HepG2 (cell line): ENCODE measurements around the gene KPNA3. TPM values are rescaled to one million over a fixed set of nuclear protein-coding genes. Genes with fewer than 3 reads are reported as not detected.

ENCODE experiments used
- AGO2 ChIP-seq: fragments of 200-400 bp; formaldehyde crosslinking; optimal IDR thresholded peaks from 2 replicates; pipeline ENCODE3; 2017; ENCODE audit warnings: mild to moderate bottlenecking, low read depth, low read length, moderate library complexity
- AKAP8 ChIP-seq: sonication (generic); formaldehyde crosslinking; IDR thresholded peaks from 2 replicates; pipeline ENCODE4 v1.5.1; 2020; ENCODE audit warnings: mild to moderate bottlenecking, missing genetic modification reagents
- ARID4A ChIP-seq: sonication (generic); formaldehyde crosslinking; IDR thresholded peaks from 2 replicates; pipeline ENCODE4 v1.5.0; 2020; ENCODE audit warnings: mild to moderate bottlenecking, missing genetic modification reagents, borderline replicate concordance
- ARNT ChIP-seq: fragments of 450-650 bp; IDR thresholded peaks from 2 replicates; pipeline ENCODE4 v1.6.1; 2017
- CHD4 ChIP-seq: fragments of 200-600 bp; sonication (generic); IDR thresholded peaks from 2 replicates; pipeline ENCODE4 v1.7.0; 2017; ENCODE audit warnings: mild to moderate bottlenecking, low read length, borderline replicate concordance
- DNMT3B ChIP-seq: conservative IDR thresholded peaks from 2 replicates; pipeline ENCODE4 v1.6.1; 2016; ENCODE audit warnings: missing biosample characterization, control low read depth
- GABPA ChIP-seq, 2 experiments: IDR thresholded peaks; 2 replicates each; pipeline ENCODE4 v1.6.1; 2011 to 2016; ENCODE audit warnings: low read depth in 2 of 2, low read length in 1 of 2, missing biosample characterization in 1 of 2, missing genetic modification characterization in 1 of 2
- MEIS2 ChIP-seq: sonication (generic); formaldehyde crosslinking; IDR thresholded peaks from 2 replicates; pipeline ENCODE4 v1.9.0; 2021; ENCODE audit warnings: mild to moderate bottlenecking, missing genetic modification reagents
- NFAT5 ChIP-seq: sonication (generic); formaldehyde crosslinking; IDR thresholded peaks from 2 replicates; pipeline ENCODE4 v1.4.0; 2020; ENCODE audit warnings: missing genetic modification reagents
- NFKBIZ ChIP-seq: IDR thresholded peaks from 2 replicates; pipeline ENCODE4 v1.6.1; 2018; ENCODE audit warnings: missing genetic modification reagents, missing compliant biosample characterization
- PCBP2 ChIP-seq: fragments of 200-400 bp; formaldehyde crosslinking; optimal IDR thresholded peaks from 2 replicates; pipeline ENCODE3; 2018; ENCODE audit warnings: low read length, low read depth; ENCODE audit not compliant: poor library complexity, severe bottlenecking
- SKI ChIP-seq: fragments of 450-650 bp; IDR thresholded peaks from one replicate; pipeline ENCODE4 v1.6.1; 2018; ENCODE audit warnings: mild to moderate bottlenecking; ENCODE audit not compliant: partially characterized antibody
- SKIL ChIP-seq: sonication (generic); formaldehyde crosslinking; IDR thresholded peaks from 2 replicates; pipeline ENCODE4 v1.8.0; 2022; ENCODE audit warnings: missing genetic modification reagents, mild to moderate bottlenecking, moderate library complexity, borderline replicate concordance
- SNAI1 ChIP-seq: sonication (generic); formaldehyde crosslinking; IDR thresholded peaks from 2 replicates; pipeline ENCODE4 v1.5.0; 2020; ENCODE audit warnings: mild to moderate bottlenecking, missing genetic modification reagents, borderline replicate concordance
- TARDBP ChIP-seq: sonication (generic); formaldehyde crosslinking; IDR thresholded peaks from 2 replicates; pipeline ENCODE4 v1.8.0; 2022; ENCODE audit warnings: mild to moderate bottlenecking, missing genetic modification reagents
- ZFAT ChIP-seq: sonication (generic); formaldehyde crosslinking; conservative IDR thresholded peaks from 2 replicates; pipeline ENCODE4 v1.8.1; 2023; ENCODE audit warnings: missing genetic modification reagents, inconsistent platforms
- ZKSCAN8 ChIP-seq: IDR thresholded peaks from 2 replicates; pipeline ENCODE4 v1.6.1; 2016; ENCODE audit warnings: borderline replicate concordance, missing genetic modification reagents, missing compliant biosample characterization
- ZNF33B ChIP-seq: sonication (generic); formaldehyde crosslinking; IDR thresholded peaks from 2 replicates; pipeline ENCODE4 v1.5.1; 2020; ENCODE audit warnings: mild to moderate bottlenecking, missing genetic modification reagents
- ZNF44 ChIP-seq: sonication (generic); formaldehyde crosslinking; IDR thresholded peaks from 2 replicates; pipeline ENCODE4 v1.5.1; 2020; ENCODE audit warnings: mild to moderate bottlenecking, missing genetic modification reagents
- ZNF567 ChIP-seq: sonication (generic); formaldehyde crosslinking; IDR thresholded peaks from 2 replicates; pipeline ENCODE4 v1.8.1; 2023; ENCODE audit warnings: mild to moderate bottlenecking, missing genetic modification reagents, borderline replicate concordance
- polyA plus RNA-seq, 8 experiments: library from polyadenylated mRNA; depleted of rRNA in 3 of 8; stranded (reverse) in 7 of 8; unstranded in 1 of 8; fragments of >200 nt; fragmentation: Illumina TruSeq in 4 of 8; extraction: Trizol in 4 of 8; gene quantifications; 2 replicates each; pipeline versions ENCODE4 v1.2.1 to v1.2.3, GENCODE V29; 2011 to 2016; ENCODE audit warnings: low read depth in 4 of 8, missing spikeins in 1 of 8, mixed read lengths in 1 of 8; ENCODE audit not compliant: insufficient read depth in 1 of 8
- total RNA-seq, 5 experiments: library from RNA; depleted of rRNA; stranded (reverse); fragments of >200 nt; fragmentation: Illumina TruSeq; extraction: Trizol; gene quantifications; 2 replicates each; pipeline ENCODE4 v1.2.3, GENCODE V29; 2016; ENCODE audit warnings: low read depth in 1 of 5

Gene KPNA3
- total and polyA plus RNA-seq, 2 of the 13 experiments (the other 11 are each of a cell fraction or from before 2014, with no cell fraction given) = 13.0 to 28.9 TPM

DNA sequence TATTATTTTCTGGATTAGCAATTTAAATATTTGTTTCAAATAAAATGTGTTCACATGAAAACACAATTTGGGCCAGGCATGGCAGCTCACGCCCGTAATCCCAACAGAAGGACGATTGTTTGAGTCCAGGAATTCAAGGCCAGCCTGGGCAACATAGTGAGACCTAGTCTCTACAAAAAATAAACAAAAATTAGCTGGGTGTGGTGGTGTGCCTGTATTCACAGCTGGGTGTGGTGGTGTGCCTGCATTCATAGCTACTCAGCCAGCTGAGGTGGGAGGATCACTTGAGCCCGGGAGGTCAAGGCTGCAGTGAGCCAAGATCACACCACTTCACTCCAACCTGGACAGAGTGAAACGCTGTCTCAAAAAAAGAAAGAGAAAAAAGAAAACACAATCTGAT is 46.4 kb downstream of the KPNA3 start (continued):
- no peak for TF ChIP-seq ZNF44
- TF ChIP-seq DNMT3B = no peak
- no peak for TF ChIP-seq AKAP8 (CRISPR knock-in tag)
- TF ChIP-seq TARDBP = peak; percentile 42; the same call in 1 of the 2 replicates
- TF ChIP-seq MEIS2 = no peak
- TF ChIP-seq ZNF33B (CRISPR knock-in tag) = no peak
- TF ChIP-seq AGO2 = no peak
- TF ChIP-seq ZNF567 (CRISPR knock-in tag) = no peak
- TF ChIP-seq NFAT5 (CRISPR knock-in tag) = no peak
- no peak for TF ChIP-seq ZFAT (CRISPR knock-in tag)
- no peak for TF ChIP-seq PCBP2
- no peak for TF ChIP-seq SNAI1 (CRISPR knock-in tag)
- no peak for TF ChIP-seq ARNT
- TF ChIP-seq ARID4A (CRISPR knock-in tag) = peak; percentile 50; the same call in 1 of the 2 replicates
- 0 out of 2 replicates have a peak, but pooled peaks have one; percentile 34 for TF ChIP-seq NFKBIZ (CRISPR knock-in tag)
- TF ChIP-seq SKIL (CRISPR knock-in tag) = peak; percentile 70; the same call in 1 of the 2 replicates
- TF ChIP-seq SKI = no peak
- TF ChIP-seq GABPA (IDR thresholded peaks at IDR 0.05; ENCODE audit: low read depth, low read length) = no peak
- no peak for TF ChIP-seq GABPA (CRISPR knock-in tag; IDR thresholded peaks at IDR 0.05; ENCODE audit: low read depth)
- 0 out of 2 replicates have a peak, but pooled peaks have one; percentile 26 for TF ChIP-seq ZKSCAN8 (CRISPR knock-in tag)
- no peak for TF ChIP-seq CHD4
